OCI-LY7 (cell line): ENCODE data around the gene TP73.

Experiments used
- CTCF ChIP-seq: fragments of 200-600 bp; sonication (generic); conservative IDR thresholded peaks from 2 replicates; pipeline ENCODE4 v1.5.1; 2014; ENCODE audit warnings: mild to moderate bottlenecking, antibody characterized with exemption, low read length, moderate library complexity, mixed read lengths
- EZH2phosphoT487 ChIP-seq: fragments of 200-600 bp; sonication (generic); IDR thresholded peaks from 2 replicates; pipeline ENCODE4 v1.6.1; 2018; ENCODE audit warnings: low read depth, borderline replicate concordance, mild to moderate bottlenecking, mixed run types, antibody characterized with exemption, low read length, moderate library complexity, mixed read lengths

- TF ChIP-seq CTCF (no peak), EZH2phosphoT487 (no peak)
These were observed 122.1 kb downstream of the TP73 start for GRCh38 chr1:3774276-3774945.
